Activated CD4-positive, alpha-beta T cell treated with anti-CD3 and anti-CD28 coated beads for 36 hours (primary cell): Measurements from ENCODE around the gene ADAMTS9. TPM values are rescaled to one million over a fixed set of nuclear protein-coding genes. Genes with fewer than 3 reads are reported as not detected.

Experiments used
- ATAC-seq: fragments of 200-7000 bp; cut with Tn5 transposase; one replicate; pipeline ENCODE4 v1.10.0; 2021; ENCODE audit warnings: mild to moderate bottlenecking, moderate library complexity
- CTCF ChIA-PET: fragments of 350-600 bp; sonication (Branson Sonifier 250); formaldehyde crosslinking; loops from one replicate; lab custom pipeline; 2021; ENCODE audit warnings: antibody characterized with exemption; lab: Charles Lee
- POLR2A ChIA-PET: fragments of 350-600 bp; sonication (Branson Sonifier 250); formaldehyde crosslinking; loops from one replicate; lab custom pipeline; 2021; ENCODE audit warnings: antibody characterized with exemption, inconsistent platforms; lab: Charles Lee
- DNase-seq: peaks from one replicate; pipeline ENCODE4 v3.0.0-alpha.2; 2020
- H3K27ac Mint-ChIP-seq: one replicate; pipeline ENCODE4 v1.8.0; 2021; ENCODE audit warnings: mixed read lengths
- H3K27me3 Mint-ChIP-seq: one replicate; pipeline ENCODE4 v1.8.0; 2021; ENCODE audit warnings: mixed read lengths
- H3K36me3 Mint-ChIP-seq: one replicate; pipeline ENCODE4 v1.8.0; 2021; ENCODE audit warnings: low read depth, mixed read lengths
- H3K4me1 Mint-ChIP-seq: one replicate; pipeline ENCODE4 v1.8.0; 2021; ENCODE audit warnings: mixed read lengths
- H3K4me3 Mint-ChIP-seq: one replicate; pipeline ENCODE4 v1.8.0; 2021; ENCODE audit warnings: mild to moderate bottlenecking, moderate library complexity, mixed read lengths
- H3K9me3 Mint-ChIP-seq: one replicate; pipeline ENCODE4 v1.8.0; 2021; ENCODE audit warnings: low read depth, mixed read lengths
- intact Hi-C, 2 experiments: fragments of 100-400 bp; cut with DNase I in 1 of 2; cut with micrococcal nuclease in 1 of 2; formaldehyde crosslinking; loops; one replicate each; pipeline versions ENCODE4 v1.14.2 to v1.15.1; 2022 to 2024; cut with DNase I, micrococcal nuclease
- total RNA-seq, 2 experiments: library from RNA; stranded (reverse); gene quantifications; one replicate each; pipeline ENCODE4 v1.2.3, GENCODE V29; 2021

ADAMTS9 gene
- total RNA-seq, 2 experiments from 2014 or later, result not detected

DNA sequence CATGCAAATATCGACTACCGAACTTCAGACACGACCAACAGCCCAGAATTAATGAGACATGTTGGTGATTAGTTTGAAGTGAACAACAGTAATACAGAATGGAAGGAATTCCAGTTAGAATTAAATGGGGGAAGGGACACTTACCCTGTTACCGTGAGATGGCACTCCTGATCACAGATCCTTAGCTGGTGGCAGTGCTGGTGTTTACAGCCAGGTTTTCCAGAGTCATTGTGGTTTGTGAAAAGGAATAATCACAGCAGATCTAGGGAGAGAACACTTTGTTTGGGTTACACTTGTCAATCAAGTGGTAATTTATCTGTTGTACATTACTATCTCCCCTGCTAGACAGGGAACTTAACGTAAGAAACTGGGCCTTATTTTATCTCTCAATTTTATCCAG lies 217.4 kb downstream of the ADAMTS9 start:
- Mint-ChIP-seq H3K9me3 (no peaks in the 10 kb centered on the region), H3K27me3 (peaks cover 27% of the 10 kb centered on the region), H3K36me3 (no peaks in the 10 kb centered on the region), H3K4me3 (no peak overlapping the region), H3K4me1 (no peaks in the 10 kb centered on the region), H3K27ac (no peak overlapping the region)
- ChIA-PET CTCF (no interaction called here), POLR2A (no interaction called here)
- no peak for ATAC-seq
- intact Hi-C loops, result no loop called here
- no peak for DNase-seq

- intact Hi-C loops, result no loop called here
- no peak for ATAC-seq
- no peaks in the 10 kb centered on the region for H3K36me3 Mint-ChIP-seq
These were observed 220.4 kb downstream of the ADAMTS9 start for GRCh38 chr3:64467255-64467944.

More at GRCh38 chr3:64467255-64467944, 220.4 kb downstream of the ADAMTS9 start:
- H3K4me3 Mint-ChIP-seq, result no peak overlapping the region
- H3K9me3 Mint-ChIP-seq, result no peaks in the 10 kb centered on the region
- peaks cover 17% of the 10 kb centered on the region for H3K27me3 Mint-ChIP-seq
- ChIA-PET CTCF (no interaction called here), POLR2A (no interaction called here)
- H3K27ac Mint-ChIP-seq, result no peak overlapping the region
- peaks cover under 1% of the 10 kb centered on the region for H3K4me1 Mint-ChIP-seq
- DNase-seq, result no peak
